HG03571 (cell line): ENCODE data around the gene JAKMIP2.

Experiments used
- ATAC-seq: cut with Tn5 transposase; IDR thresholded peaks from one replicate; pipeline ENCODE4 v1.9.1; 2021; ENCODE audit not compliant: unreplicated experiment

JAKMIP2 gene

GRCh38 chr5:147704544-147704943, 78.0 kb downstream of the JAKMIP2 start:
- ATAC-seq = no peak

DNA sequence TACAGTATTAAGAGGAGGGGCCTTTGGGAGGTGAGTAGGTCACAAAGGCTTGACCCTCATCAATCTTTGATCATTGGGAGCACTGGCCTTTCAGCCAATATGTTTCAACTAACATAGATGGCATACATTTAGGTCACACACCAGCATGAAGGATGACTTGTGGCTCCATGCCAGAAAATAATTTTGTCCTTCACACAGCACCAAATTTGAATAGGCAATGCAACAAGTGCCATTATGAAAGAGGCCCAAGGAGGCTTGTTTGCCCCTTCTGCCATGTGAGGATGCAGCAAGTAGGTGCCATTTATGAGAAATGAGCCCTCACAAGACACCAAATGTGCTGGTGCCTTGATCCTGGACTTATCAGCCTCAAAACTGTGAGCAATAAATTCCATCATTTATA, 81.1 kb downstream of the JAKMIP2 start:
- ATAC-seq = no peak

- ATAC-seq = no peak
Observed at GRCh38 chr5:147699496-147700088, 82.9 kb downstream of the JAKMIP2 start.

- ATAC-seq = no peak
Observed at GRCh38 chr5:147697380-147697779, 85.1 kb downstream of the JAKMIP2 start.

DNA sequence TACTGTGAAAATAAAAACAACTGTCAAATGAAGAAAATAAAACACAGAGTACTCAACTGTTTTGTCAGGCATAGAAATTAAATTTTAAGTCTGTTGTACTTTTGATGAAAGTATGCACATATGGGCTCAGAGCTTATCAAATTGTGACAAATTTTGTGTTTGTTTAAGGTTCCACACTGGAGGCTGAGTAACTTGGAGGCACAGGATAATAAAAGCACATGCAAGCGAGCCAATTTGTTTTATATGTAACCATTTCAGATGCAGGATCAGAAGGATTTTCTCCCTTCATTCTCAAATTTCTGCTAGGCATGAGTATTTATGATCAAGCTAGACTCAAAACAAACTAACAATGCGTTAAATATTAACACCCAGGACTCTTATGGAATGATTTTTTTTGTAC, 87.8 kb downstream of the JAKMIP2 start:
- ATAC-seq = no peak

DNA sequence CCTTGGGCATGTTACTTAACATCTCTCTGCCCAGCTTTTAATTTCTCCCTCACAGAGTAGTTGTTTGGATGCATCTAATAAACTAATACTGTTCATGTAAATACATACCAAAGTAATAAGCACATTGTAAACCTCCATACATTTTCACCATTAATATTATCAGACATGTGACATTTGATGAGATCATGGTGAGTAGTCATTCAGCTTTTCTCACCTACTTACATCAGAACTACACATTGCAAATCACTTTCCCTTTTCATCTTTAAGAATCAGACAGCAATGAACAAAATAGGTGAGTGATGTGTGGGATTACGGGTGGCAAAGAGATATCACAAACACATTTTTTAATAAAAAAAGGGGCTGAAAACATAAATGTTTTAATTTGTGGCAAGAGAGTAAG, 89.3 kb downstream of the JAKMIP2 start:
- no peak for ATAC-seq

- ATAC-seq = no peak
Observed at GRCh38 chr5:147691130-147691529, 91.4 kb downstream of the JAKMIP2 start.

DNA sequence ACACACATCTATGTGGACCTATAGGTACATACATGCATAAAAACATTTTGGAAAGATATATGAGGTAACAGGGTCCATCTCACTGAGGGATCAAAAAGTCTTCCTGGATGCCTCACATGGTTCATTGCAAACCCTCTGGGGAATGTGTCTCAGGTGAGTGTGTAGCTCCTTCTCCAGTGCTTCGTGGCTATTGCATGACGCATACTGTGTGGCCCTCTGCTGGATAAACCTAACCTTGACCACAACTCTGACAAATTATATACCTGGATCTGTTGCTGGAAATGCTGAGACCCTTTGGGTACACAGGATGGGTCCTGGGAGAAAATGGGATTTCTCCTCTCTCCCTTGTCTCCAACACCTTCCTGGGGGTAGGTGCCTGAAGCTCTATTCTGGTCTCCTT, 91.9 kb downstream of the JAKMIP2 start:
- ATAC-seq = no peak

DNA sequence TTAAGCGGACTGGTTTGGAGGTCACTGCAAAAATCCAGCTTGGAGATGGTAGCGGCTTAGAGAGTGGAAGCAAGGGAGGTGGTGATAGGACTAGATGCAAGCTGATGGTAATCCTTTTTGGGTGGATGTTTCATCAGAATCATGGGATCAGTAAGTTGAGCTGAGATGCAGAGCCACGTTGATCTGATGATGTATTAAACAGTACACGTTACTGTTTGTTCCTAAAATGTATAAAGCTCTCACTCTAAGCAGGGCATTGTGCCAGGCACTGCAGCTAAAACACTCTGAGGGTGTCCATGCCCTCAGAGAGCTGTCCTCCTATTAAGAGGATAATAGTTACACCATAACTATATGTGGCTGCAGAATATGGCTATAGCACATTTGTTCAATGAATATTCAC, 93.1 kb downstream of the JAKMIP2 start:
- ATAC-seq = no peak

DNA sequence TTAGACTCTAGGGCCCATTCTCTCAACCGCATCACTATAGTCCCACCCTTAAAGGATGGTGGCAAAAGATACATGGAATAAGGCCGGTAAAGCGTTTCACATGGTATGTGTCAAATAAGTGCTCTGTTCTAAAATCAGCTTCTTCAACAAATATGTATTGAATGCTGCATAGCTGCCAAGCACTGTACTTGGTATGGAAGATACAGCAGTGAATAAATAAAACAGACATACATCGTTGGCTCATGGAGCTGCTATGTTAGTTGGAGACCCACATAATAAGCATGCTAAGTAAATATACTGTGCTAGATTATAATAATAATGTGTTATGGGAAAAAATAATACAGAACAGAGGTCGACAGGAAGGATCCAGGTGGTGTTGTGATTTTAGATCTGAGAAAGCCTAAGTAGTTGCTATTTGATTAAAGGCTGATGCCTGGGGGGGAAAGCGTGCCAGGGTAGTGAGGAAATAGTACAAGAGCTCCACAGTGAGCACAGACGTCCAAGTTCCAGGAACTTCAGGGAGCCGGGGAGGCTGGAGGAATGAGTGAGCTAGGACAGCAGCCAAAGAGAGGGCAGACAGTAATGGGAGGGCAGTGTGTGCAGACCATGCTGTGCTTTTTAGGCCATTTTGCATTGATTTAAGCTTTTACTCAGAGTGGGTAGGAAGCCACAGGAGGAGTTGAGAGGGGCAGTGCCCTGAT, 93.7 kb downstream of the JAKMIP2 start:
- ATAC-seq = no peak

DNA sequence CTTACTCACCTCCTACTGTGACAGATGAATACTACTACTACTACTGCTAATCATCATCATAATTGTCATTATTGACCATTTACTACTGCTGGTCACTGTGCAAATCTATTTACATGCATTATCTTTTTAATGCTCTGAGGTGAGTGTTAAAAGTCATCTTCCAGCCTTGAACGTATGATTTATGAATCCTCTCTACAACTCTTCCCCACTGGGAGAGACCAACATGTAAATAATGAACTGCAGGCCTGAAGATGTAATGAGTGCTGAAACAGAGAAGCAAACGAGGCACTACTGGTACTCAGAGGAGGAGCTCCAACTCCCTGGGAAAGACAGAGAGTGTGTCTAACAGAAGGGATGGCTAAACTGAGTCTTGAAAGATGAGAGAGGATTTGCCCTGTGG, 95.4 kb downstream of the JAKMIP2 start:
- ATAC-seq = no peak

GRCh38 chr5:147686421-147686820, 96.1 kb downstream of the JAKMIP2 start:
- no peak for ATAC-seq

- ATAC-seq = no peak
Observed at GRCh38 chr5:147685993-147686392, 96.5 kb downstream of the JAKMIP2 start.

GRCh38 chr5:147675168-147675567, 107.4 kb downstream of the JAKMIP2 start:
- no peak for ATAC-seq

GRCh38 chr5:147674411-147674810, 108.1 kb downstream of the JAKMIP2 start:
- no peak for ATAC-seq

DNA sequence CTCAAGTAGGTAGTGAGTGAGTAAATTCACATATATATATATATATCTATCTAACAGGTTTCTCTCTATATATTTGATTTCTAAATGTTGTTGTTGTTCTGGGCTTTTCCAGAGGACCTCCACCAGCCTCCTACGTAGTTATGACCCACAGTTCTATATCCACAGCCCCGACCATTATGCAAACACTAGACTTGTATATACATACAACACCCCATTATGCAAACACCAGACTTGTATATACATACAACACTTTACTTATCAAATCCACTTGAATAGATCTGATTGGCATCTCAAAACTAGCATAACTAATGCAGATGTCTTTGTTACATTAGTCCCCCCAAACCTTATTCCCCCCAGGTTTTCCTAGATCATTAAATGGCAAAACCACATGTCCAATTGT, 108.7 kb downstream of the JAKMIP2 start:
- no peak for ATAC-seq

GRCh38 chr5:147673266-147673665, 109.3 kb downstream of the JAKMIP2 start:
- no peak for ATAC-seq

DNA sequence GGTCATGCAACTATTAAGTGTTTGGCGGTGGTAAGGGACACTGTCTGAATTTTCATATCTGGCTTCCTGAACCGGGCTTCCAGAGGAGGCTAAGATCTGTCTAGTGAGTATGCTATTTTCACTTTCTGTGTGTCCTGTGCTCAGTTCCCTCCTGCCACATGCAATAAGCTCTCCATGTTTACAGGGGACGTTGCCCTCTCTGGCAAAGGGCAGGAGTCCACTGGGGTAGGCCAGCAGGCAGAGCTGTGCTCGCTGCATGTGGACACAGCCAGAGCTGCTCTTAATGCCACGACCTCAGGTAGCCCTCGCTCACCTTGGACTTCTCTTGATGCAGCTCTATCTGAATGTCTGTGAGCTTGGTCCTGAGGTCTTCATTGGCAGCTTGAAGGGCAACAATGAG, 111.2 kb downstream of the JAKMIP2 start:
- ATAC-seq = no peak

DNA sequence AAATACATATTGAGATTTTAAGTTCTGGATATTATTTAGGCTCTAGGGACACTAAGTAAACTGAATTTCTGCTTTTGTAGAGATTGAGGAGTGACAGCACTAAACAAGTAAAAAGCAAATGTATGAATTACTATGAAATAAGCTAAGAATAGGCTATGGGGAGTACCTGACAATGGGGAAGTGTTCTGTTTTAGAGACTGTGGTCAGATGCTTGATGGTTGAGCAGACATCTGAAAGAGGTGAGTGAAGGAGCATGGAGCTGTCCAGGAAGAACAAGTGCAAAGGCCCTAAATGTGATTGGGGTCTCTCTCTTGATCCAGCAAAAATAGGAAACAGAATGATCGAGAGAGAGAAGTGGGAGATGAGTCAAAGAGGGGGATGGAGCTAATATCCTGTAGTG, 111.7 kb downstream of the JAKMIP2 start:
- no peak for ATAC-seq

DNA sequence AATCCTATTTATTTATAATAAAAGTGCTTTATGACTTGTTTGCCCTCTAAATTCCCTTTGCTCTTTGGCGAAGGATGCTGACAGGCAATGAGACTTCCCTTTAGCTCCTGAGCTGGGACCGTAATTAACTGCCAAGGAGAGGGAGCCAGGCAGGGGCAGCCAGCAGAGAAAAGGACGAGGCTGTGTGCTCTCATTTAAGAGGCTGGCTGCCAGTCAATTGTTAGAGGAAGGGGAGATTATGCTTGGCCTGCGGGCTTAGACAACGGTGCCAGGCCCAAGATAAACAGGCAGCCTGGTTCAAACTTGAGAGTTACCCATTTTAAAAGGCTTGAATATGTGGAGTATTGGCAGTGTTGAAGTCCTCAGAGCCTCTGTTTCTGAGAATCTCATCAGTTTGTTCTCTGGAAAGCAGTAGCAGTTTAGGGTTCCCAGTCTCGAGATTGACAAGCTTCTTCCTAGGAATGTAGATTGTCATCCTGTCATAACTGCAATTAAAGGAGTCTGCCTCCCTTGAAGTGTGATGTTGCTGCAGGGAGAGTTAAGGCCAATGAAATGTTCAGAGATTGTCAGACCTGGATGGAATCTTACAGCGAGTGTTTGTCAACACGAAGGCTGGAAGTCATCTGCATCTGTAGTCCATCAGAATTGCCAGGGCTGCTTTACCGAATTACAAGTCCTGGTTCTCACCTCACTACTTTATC, 113.2 kb downstream of the JAKMIP2 start:
- ATAC-seq = no peak

- no peak for ATAC-seq
Observed at GRCh38 chr5:147668385-147668784, 114.1 kb downstream of the JAKMIP2 start.

GRCh38 chr5:147667363-147667762, 115.2 kb downstream of the JAKMIP2 start:
- ATAC-seq = no peak
